Measurements from ENCODE around the gene CYTH4.

The CYTH4 gene

DNA sequence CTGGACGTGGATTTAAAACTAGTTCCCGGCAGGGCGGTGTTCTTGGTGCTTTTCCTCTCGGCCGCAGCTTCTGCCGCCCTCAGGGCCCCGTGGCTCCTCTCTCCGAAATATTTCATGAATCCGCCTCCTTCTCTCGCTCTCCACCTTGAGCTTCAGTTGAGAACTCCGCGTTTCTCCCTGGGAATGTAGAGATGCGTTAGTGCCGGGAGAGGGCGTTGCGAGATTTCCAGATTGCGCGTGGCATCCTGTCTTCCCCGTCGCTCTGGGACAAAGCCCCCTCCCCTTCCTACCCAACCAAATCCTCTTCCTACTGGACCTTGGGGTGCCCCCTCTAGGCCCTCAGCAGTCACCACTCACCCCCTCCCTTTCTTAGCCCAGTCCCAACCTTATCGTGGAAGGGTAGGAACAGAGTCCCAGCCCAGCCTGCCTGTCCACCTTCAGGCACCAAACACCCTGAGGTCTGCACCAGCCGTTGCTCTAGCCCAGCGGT, 22.7 kb upstream of the CYTH4 start:
- no peak for TF ChIP-seq ZFX (IDR thresholded peaks at IDR 0.05; ENCODE audit: borderline replicate concordance)
- TF ChIP-seq, protein P1, sequence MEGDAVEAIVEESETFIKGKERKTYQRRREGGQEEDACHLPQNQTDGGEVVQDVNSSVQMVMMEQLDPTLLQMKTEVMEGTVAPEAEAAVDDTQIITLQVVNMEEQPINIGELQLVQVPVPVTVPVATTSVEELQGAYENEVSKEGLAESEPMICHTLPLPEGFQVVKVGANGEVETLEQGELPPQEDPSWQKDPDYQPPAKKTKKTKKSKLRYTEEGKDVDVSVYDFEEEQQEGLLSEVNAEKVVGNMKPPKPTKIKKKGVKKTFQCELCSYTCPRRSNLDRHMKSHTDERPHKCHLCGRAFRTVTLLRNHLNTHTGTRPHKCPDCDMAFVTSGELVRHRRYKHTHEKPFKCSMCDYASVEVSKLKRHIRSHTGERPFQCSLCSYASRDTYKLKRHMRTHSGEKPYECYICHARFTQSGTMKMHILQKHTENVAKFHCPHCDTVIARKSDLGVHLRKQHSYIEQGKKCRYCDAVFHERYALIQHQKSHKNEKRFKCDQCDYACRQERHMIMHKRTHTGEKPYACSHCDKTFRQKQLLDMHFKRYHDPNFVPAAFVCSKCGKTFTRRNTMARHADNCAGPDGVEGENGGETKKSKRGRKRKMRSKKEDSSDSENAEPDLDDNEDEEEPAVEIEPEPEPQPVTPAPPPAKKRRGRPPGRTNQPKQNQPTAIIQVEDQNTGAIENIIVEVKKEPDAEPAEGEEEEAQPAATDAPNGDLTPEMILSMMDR (IDR thresholded peaks at IDR 0.05) = peak; percentile 85
- H3K27ac ChIP-seq = no peak overlapping the region

DNA sequence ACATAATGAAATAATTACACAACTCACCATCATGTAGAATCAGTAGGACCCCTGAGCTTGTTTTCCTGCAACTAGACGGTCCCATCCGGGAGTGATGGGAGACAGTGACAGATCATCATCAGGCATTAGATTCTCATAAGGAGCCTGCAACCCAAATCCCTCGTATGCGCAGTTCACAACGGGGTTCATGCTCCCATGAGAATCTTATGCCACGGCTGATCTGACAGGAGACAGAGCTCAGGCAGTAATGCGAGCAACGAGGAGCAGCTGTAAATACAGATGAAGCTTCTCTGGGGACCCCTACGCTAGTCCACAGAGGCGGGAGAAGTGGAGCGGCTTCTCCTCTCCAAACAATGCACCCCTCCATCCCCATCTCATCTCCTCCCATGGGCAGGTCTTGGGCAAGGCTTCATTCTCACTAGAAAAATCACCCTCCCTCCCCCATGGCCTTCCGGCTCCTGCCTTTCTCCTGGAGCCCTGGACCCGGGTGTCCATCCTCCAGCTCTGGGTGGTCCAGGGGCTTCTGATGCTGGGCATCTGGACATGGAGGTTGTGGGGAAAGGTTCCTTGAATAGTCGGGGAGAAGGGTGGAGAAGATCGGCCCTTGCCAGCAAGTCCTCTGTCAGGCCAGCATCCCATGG, 22.0 kb upstream of the CYTH4 start:
- no peak for TF ChIP-seq ZFX (IDR thresholded peaks at IDR 0.05; ENCODE audit: borderline replicate concordance)
- TF ChIP-seq, protein P1 (IDR thresholded peaks at IDR 0.05) = no peak
- H3K27ac ChIP-seq = no peak overlapping the region

DNA sequence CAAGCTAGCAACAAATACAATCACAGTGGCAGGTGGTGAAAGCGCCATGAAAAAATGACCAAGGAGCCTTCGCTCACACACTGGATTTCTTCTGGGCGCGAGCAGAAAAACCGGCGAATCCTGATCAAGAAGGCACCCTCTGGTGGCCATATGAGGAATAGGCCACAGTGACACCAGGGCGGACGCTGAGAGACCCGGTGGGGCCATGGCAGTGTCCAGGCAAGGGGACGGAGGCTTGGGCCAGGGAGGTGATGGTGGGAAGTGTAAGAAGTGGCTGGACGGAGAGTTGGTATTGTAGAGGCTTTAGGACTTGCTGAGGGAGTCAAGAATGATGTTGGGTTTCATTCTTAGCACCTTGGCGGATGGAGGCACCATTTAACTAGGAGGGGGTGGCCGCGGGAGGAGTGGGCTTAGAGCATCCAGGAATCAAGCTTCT, 21.4 kb upstream of the CYTH4 start:
- TF ChIP-seq, protein P1 (IDR thresholded peaks at IDR 0.05) = peak; percentile 93
- TF ChIP-seq ZFX (IDR thresholded peaks at IDR 0.05; ENCODE audit: borderline replicate concordance) = no peak
- H3K27ac ChIP-seq = no peak overlapping the region

DNA sequence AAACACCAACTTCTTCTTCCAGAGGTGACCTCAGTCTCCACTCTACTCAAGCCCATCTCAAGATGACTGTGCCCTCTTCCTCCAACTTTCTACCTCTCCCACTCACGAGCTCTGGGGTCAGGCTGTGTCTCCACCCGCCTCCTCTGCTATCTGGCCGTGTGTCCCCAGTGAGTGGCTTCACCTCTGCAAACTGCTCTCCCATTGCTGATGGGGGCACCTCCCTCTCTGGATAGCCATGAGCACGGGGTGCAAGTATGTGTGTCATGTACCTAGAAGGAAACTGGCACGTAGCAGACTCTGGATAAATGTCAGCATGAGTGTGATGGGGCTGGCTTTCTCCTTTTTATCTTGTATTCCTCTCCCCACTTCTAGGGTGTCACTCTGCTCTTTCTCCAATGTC, 20.0 kb upstream of the CYTH4 start:
- TF ChIP-seq, protein P1 (IDR thresholded peaks at IDR 0.05) = no peak
- TF ChIP-seq ZFX (IDR thresholded peaks at IDR 0.05; ENCODE audit: borderline replicate concordance) = no peak
- no peak overlapping the region for H3K27ac ChIP-seq

DNA sequence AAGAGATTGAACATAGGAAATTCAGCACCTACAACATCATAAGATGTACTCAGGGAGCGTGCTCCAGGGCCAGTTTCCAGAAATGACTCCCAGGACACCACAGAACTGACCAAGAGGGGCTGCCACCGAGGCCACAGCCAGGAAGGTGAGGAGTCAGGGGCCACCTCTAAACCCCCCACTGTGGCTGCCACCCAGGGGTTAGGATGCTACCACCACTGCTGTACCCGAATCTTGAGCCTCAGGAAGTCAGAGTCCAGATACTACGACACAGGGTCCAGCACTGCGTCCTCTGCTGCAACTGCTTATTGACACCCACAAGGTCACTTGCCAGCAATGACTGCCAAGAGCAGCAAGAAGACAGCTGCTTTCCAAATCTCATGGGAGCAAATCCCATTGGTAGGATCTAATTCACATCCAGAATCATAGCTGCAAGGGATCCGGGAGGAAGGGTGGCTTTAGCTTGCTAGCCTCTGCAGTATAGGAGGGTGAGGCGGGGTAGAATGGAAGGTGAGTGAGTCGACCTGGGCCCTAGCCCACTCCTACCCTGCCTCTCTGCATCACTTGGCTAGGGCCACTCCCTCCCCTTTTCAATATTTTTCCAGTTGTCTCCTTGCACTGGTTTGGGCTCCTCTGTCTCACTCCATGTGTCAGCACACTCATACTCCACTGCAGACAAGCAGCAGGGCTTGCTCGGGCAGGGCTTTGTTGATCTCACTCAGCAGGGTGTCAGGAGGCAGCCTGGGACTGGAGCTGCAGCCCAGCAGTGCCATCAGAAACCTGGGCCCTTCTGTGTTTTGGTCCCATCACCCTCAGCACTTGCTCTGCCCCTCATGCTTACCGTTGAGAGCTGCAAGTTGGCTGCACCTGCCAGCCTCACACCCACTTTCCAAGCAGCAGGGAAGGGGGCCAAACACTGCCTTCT, 18.1 kb upstream of the CYTH4 start:
- H3K27ac ChIP-seq = no peak overlapping the region
- TF ChIP-seq ZFX (IDR thresholded peaks at IDR 0.05; ENCODE audit: borderline replicate concordance) = no peak
- TF ChIP-seq, protein P1 (IDR thresholded peaks at IDR 0.05) = no peak

DNA sequence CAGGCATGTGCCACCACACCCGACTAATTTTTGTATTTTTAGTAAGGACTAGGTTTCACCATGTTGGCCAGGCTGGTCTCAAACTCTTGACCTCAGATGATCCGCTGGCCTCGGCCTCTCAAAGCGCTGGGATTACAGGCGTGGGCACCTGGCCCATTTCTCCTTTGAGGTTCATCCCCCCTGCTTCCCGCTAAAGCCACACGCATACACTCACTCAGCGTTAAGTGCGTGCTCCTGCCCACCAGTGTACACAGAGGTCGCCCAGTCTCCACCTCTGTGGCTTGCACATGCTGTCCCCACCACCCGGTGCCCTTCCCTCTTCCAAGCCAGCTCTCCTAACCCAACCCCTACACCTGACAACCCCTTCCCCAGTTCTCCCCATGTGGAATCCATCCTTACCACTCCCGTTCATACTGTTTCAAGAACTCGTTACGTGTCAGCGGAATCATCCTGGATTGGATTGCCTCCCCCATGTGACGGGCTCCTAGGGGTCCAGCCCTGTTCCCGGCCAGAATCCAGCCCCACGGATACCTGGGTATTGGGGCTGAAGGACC, 15.7 kb upstream of the CYTH4 start:
- TF ChIP-seq ZFX (IDR thresholded peaks at IDR 0.05; ENCODE audit: borderline replicate concordance) = no peak
- TF ChIP-seq, protein P1 (IDR thresholded peaks at IDR 0.05) = no peak
- H3K27ac ChIP-seq = no peak overlapping the region

All from 22Rv1 (cell line).